CD4-positive, alpha-beta T cell (primary cell): Measurements from ENCODE around the gene BRI3BP. TPM values are rescaled to one million over a fixed set of nuclear protein-coding genes. Genes with fewer than 3 reads are reported as not detected.

Source experiments
- ATAC-seq: fragments of 200-7000 bp; cut with Tn5 transposase; one replicate; pipeline ENCODE4 v1.10.0; 2022; ENCODE audit warnings: mild to moderate bottlenecking; ENCODE audit not compliant: poor library complexity
- CTCF ChIA-PET: fragments of 350-600 bp; sonication (Branson Sonifier 250); formaldehyde crosslinking; loops from one replicate; lab custom pipeline; 2021; ENCODE audit warnings: antibody characterized with exemption, inconsistent platforms; lab: Charles Lee
- POLR2A ChIA-PET: fragments of 350-600 bp; sonication (Branson Sonifier 250); formaldehyde crosslinking; loops from one replicate; lab custom pipeline; 2021; ENCODE audit warnings: antibody characterized with exemption, inconsistent platforms; lab: Charles Lee
- DNase-seq, 14 experiments: peaks; one replicate each; pipeline ENCODE4 v3.0.0-alpha.2; 2013 to 2020; ENCODE audit warnings: mixed read lengths in 2 of 14
- H3K27ac ChIP-seq, 2 donors: one replicate each; pipeline versions ENCODE4 v1.5.1 to v1.7.0; 2013; ENCODE audit warnings: low read length in 2 of 2, low read depth in 1 of 2, mild to moderate bottlenecking in 1 of 2
- H3K27me3 ChIP-seq, 2 experiments: 1 replicate in 1 of 2; 2 replicates in 1 of 2; pipeline versions ENCODE4 v1.6.1 to v1.7.0; 2013; ENCODE audit warnings: low read length in 2 of 2, control low read depth in 1 of 2, mild to moderate bottlenecking in 1 of 2, moderate library complexity in 1 of 2; ENCODE audit not compliant: insufficient read depth in 2 of 2, control insufficient read depth in 1 of 2
- H3K36me3 ChIP-seq: one replicate; pipeline ENCODE4 v1.6.1; 2013; ENCODE audit warnings: low read length, control low read depth; ENCODE audit not compliant: insufficient read depth
- H3K4me1 ChIP-seq: one replicate; pipeline ENCODE4 v1.6.1; 2013; ENCODE audit warnings: low read length, control low read depth; ENCODE audit not compliant: insufficient read depth
- H3K4me3 ChIP-seq: one replicate; pipeline ENCODE4 v1.5.1; 2013; ENCODE audit warnings: mild to moderate bottlenecking, low read length, moderate library complexity
- H3K9me3 ChIP-seq, 2 experiments: 1 replicate in 1 of 2; 2 replicates in 1 of 2; pipeline versions ENCODE4 v1.6.1 to v1.7.0; 2013; ENCODE audit warnings: low read length in 2 of 2, mild to moderate bottlenecking in 2 of 2, control low read depth in 1 of 2, moderate library complexity in 1 of 2; ENCODE audit not compliant: control insufficient read depth in 1 of 2, insufficient read depth in 1 of 2
- H3K27ac Mint-ChIP-seq: one replicate; pipeline ENCODE4 v1.8.0; 2020; ENCODE audit warnings: mixed read lengths
- H3K27me3 Mint-ChIP-seq: one replicate; pipeline ENCODE4 v1.8.0; 2021; ENCODE audit warnings: mixed read lengths
- H3K36me3 Mint-ChIP-seq: one replicate; pipeline ENCODE4 v1.8.0; 2021; ENCODE audit warnings: low read depth, mixed read lengths
- H3K4me1 Mint-ChIP-seq: one replicate; pipeline ENCODE4 v1.8.0; 2021; ENCODE audit warnings: low read depth, mixed read lengths
- H3K4me3 Mint-ChIP-seq: one replicate; pipeline ENCODE4 v1.8.0; 2020; ENCODE audit warnings: mild to moderate bottlenecking, mixed read lengths
- H3K9me3 Mint-ChIP-seq: one replicate; pipeline ENCODE4 v1.8.0; 2020; ENCODE audit warnings: mixed read lengths
- CTCF ChIP-seq: fragments of 200-600 bp; IDR thresholded peaks from one replicate; pipeline ENCODE4 v1.8.0; 2022; ENCODE audit warnings: antibody characterized with exemption, mild to moderate bottlenecking
- intact Hi-C, 2 experiments: fragments of 100-400 bp; cut with DNase I in 1 of 2; cut with micrococcal nuclease in 1 of 2; formaldehyde crosslinking; loops; one replicate each; pipeline versions ENCODE4 v1.15.1 to v1.9.0; 2023 to 2025; cut with DNase I, micrococcal nuclease
- total RNA-seq, 174 experiments: library from RNA in 2 of 174; stranded (reverse) in 2 of 174; gene quantifications; one replicate each; pipeline ENCODE4 v1.2.3 and lab custom pipeline; 2021 to 2026

BRI3BP gene
- total RNA-seq, 2 experiments from 2014 or later, result 1.6 TPM

DNA sequence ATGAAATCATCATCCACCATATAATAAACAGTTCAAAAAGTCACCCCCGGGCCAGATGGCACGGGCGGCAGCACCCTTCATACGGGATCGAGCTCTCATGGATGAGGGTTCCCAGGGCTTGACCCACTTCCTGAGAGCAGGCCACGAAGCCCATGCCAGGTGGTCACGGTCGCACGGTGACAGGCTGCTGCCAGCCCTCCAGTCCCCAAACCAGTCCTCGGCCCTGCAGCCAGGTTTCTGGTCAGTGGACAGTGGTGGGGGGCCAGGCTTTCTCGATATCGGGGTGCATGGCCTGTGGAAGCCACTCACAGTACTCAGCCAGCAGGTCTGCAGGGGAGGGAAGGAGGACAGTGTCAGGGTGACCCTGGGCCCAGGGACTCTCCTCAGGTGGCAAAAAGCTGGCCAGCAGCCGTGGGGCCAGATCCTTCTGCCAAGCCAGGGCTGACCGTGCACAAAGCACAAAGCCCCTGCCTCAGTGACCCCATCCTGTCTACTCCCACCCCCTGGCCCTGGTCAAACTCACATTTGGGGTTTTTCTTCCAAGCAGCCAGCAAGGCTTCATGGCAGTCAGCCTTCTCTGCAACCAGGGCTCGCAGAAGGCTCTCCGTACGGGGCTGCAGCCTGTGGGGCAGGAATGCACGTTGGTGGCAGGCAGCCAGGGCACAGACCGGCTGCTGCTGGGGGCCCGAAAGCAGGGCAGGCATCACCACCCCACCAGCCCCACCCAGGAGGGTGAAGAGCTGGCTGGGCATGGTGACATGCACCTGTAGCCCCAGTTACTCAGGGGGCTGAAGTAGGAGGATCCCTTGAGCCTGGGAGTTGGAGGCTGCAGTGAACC is 45.7 kb upstream of the BRI3BP start:
- Mint-ChIP-seq H3K27me3 (no peaks in the 10 kb centered on the region), H3K4me3 (no peak overlapping the region), H3K9me3 (no peaks in the 10 kb centered on the region), H3K4me1 (no peaks in the 10 kb centered on the region), H3K27ac (no peak overlapping the region), H3K36me3 (peaks cover 56% of the 10 kb centered on the region)
- ChIA-PET POLR2A (no interaction called here), CTCF (no interaction called here)
- no peaks in the 10 kb centered on the region for H3K4me1 ChIP-seq
- H3K27ac ChIP-seq, result no peak overlapping the region
- DNase-seq, result peak in 1 of 14 experiments; percentile 11
- intact Hi-C loops, result no loop called here
- ATAC-seq, result no peak
- H3K27me3 ChIP-seq, result no peaks in the 10 kb centered on the region
- H3K36me3 ChIP-seq, result peaks cover 50% of the 10 kb centered on the region
- H3K9me3 ChIP-seq, result no peaks in the 10 kb centered on the region
- no peak overlapping the region for H3K4me3 ChIP-seq
- no peak for TF ChIP-seq CTCF

DNA sequence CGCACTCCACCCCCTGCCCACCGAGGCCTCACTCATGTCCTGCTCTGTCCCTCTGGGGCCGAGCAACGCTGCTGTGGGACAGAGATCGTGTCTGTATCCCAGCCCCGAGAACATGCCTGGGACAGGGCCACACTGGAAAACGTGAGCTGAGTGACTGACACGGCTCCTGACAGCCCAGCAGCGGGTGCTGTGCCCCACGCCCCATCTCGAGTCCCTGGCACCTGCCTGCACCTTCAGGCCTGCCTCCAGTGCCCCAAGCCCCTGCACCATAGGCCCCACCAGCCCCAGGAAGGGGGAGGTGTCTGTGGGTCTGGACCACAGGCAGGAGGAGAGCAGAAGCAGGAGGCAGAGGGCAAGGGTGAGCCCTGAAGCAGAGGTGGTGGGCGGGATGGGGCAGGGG is 44.4 kb upstream of the BRI3BP start:
- H3K36me3 Mint-ChIP-seq, result peaks cover 59% of the 10 kb centered on the region
- Histone ChIP-seq H3K4me1 (no peaks in the 10 kb centered on the region), H3K9me3 (no peaks in the 10 kb centered on the region), H3K4me3 (no peak overlapping the region), H3K27ac (no peak overlapping the region), H3K27me3 (no peaks in the 10 kb centered on the region), H3K36me3 (peaks cover 54% of the 10 kb centered on the region)
- DNase-seq (no peak), ATAC-seq (no peak)
- POLR2A ChIA-PET, result no interaction called here
- H3K27ac Mint-ChIP-seq, result no peak overlapping the region
- CTCF ChIA-PET, result no interaction called here
- H3K4me1 Mint-ChIP-seq, result no peaks in the 10 kb centered on the region
- no peak overlapping the region for H3K4me3 Mint-ChIP-seq
- no peaks in the 10 kb centered on the region for H3K27me3 Mint-ChIP-seq
- no peak for TF ChIP-seq CTCF
- no peaks in the 10 kb centered on the region for H3K9me3 Mint-ChIP-seq
- intact Hi-C loops, result no loop called here

DNA sequence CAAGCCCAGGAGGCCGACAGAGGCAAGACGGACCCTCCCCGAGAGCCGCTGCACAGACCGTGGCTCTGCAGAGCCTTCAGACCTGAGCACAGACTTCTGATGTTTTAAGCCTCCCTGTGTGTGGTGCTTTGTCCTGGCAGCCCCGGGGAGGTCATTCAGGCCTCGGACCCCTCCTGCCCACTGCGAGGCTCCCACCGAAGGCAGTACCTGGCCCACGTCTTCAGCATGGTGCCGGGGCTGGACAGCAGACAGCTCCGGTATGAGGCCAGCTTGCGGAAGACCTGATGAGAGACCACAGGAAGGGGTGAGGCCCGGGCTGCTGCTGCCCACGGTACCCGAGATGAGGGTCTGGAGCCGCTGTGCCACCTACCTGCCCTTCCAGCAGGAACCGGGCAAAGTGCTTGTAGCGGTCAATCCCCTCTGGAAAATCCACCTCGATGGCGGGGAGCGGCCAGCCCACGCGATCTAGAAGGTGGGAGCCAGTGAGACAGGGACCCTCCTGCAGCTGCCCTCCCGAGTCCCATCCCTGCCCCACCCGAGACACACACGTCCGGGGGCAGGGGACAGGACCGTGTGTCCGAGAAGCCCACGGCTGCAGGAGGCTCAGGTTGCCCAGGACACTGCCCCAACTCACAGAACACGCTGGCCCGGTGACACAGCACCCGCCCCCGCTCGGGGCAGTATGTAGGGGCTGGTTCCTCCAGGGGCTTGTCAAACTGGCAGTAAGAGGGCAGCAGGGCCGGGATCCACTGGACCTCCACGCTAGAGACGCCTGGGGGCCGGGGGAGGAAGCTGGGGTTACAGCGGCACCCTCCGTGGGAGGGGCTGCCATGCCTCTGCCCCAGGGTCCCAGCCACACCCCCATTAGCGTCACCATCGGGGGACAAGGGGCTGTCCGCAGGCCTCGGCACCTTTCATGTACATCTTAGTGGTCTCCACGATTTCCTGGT is 43.4 kb upstream of the BRI3BP start:
- ChIA-PET POLR2A (no interaction called here), CTCF (no interaction called here)
- H3K4me3 ChIP-seq, result no peak overlapping the region
- no peaks in the 10 kb centered on the region for H3K4me1 ChIP-seq
- Mint-ChIP-seq H3K4me1 (no peaks in the 10 kb centered on the region), H3K27me3 (no peaks in the 10 kb centered on the region), H3K9me3 (no peaks in the 10 kb centered on the region), H3K27ac (no peak overlapping the region), H3K36me3 (peaks cover 61% of the 10 kb centered on the region), H3K4me3 (no peak overlapping the region)
- H3K27me3 ChIP-seq, result no peaks in the 10 kb centered on the region
- H3K9me3 ChIP-seq, result no peaks in the 10 kb centered on the region
- no peak for TF ChIP-seq CTCF
- no peak for DNase-seq
- H3K27ac ChIP-seq, result no peak overlapping the region
- ATAC-seq, result no peak
- H3K36me3 ChIP-seq, result peaks cover 58% of the 10 kb centered on the region
- intact Hi-C loops, result no loop called here
